Measurements from ENCODE around the gene SDCCAG8. TPM values are rescaled to one million over a fixed set of nuclear protein-coding genes. Genes with fewer than 3 reads are reported as not detected.

Gene SDCCAG8
- polyA plus RNA-seq, 3 donors, result 33.2 to 34.4 (median 33.4) TPM

DNA sequence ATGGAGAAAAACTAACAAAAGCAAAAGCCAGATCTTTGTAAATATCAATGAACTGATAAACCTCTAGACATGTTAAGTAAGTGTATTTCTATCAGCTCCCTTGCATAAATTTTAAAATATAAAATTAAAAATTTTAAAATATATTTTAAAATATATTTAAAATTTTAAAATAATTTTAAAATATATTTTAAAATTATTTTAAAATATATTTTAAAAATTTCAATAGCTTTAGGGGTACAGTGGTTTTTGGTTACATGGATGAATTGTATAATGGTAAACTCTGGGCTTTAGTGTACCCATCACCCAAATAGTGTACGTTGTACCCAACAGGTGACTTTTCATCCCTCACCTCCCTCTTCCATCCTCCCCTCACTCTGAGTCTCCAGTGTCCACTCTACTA, 279.2 kb downstream of the SDCCAG8 start:
- Mint-ChIP-seq H3K27me3 (ENCODE audit: low read depth in 3 of 3) (no peaks in the 10 kb centered on the region), H3K27ac (no peak overlapping the region), H3K9me3 (peaks cover 0 to 4% (median 2%) of the 10 kb centered on the region in 7 donors), H3K4me1 (no peaks in the 10 kb centered on the region), H3K4me3 (no peak overlapping the region), H3K36me3 (peaks cover 12% of the 10 kb centered on the region in 2 donors)
- H3K27me3 ChIP-seq (ENCODE audit: control insufficient read depth in 2 of 2, insufficient read depth in 2 of 2, low read length in 2 of 2), result no peaks in the 10 kb centered on the region
- H3K4me1 ChIP-seq (ENCODE audit: control insufficient read depth in 1 of 2, insufficient read depth in 2 of 2, low read length in 2 of 2), result no peaks in the 10 kb centered on the region
- H3K9ac ChIP-seq (ENCODE audit: insufficient read depth, low read length, poor library complexity, severe bottlenecking), result no peak overlapping the region
- no peak overlapping the region for H3K4me2 ChIP-seq (replicated peaks; ENCODE audit: extremely low read depth, low read length, poor library complexity, severe bottlenecking)
- intact Hi-C loops (cut with micrococcal nuclease), result no loop called here
- H2AFZ ChIP-seq (ENCODE audit: insufficient read depth, low read depth, low read length, poor library complexity, severe bottlenecking), result no peak overlapping the region
- no CpG with 5 or more reads among the region's 1 CpG for WGBS (ENCODE audit: insufficient coverage)
- H3K4me3 ChIP-seq (replicated peaks in 1 of 3; ENCODE audit: low read depth in 2 of 3, low read length in 3 of 3), result no peak overlapping the region
- no peak for DNase-seq
- H3K9me3 ChIP-seq (replicated peaks in 1 of 2; ENCODE audit: control insufficient read depth in 1 of 2, insufficient read depth in 1 of 2, low read length in 2 of 2), result no peaks in the 10 kb centered on the region
- no peaks in the 10 kb centered on the region for H4K20me1 ChIP-seq (ENCODE audit: insufficient read depth, low read length)
- no peak for TF ChIP-seq CTCF (IDR thresholded peaks at IDR 0.05)
- H3K79me2 ChIP-seq (ENCODE audit: insufficient read depth, low read length), result no peaks in the 10 kb centered on the region
- no peaks in the 10 kb centered on the region for H3K36me3 ChIP-seq (replicated peaks in 1 of 2; ENCODE audit: control insufficient read depth in 1 of 2, insufficient read depth in 2 of 2, low read length in 2 of 2)
- H3K27ac ChIP-seq (ENCODE audit: low read depth in 1 of 2, low read length in 2 of 2), result no peak overlapping the region

GRCh38 chr1:243539636-243540035, 283.8 kb downstream of the SDCCAG8 start:
- Histone ChIP-seq H3K36me3 (replicated peaks in 1 of 2; ENCODE audit: control insufficient read depth in 1 of 2, insufficient read depth in 2 of 2, low read length in 2 of 2) (no peaks in the 10 kb centered on the region), H3K9ac (ENCODE audit: insufficient read depth, low read length, poor library complexity, severe bottlenecking) (no peak overlapping the region), H3K79me2 (ENCODE audit: insufficient read depth, low read length) (no peaks in the 10 kb centered on the region), H3K4me1 (ENCODE audit: control insufficient read depth in 1 of 2, insufficient read depth in 2 of 2, low read length in 2 of 2) (no peaks in the 10 kb centered on the region), H2AFZ (ENCODE audit: insufficient read depth, low read depth, low read length, poor library complexity, severe bottlenecking) (no peak overlapping the region), H3K9me3 (replicated peaks in 1 of 2; ENCODE audit: control insufficient read depth in 1 of 2, insufficient read depth in 1 of 2, low read length in 2 of 2) (no peaks in the 10 kb centered on the region), H3K4me3 (replicated peaks in 1 of 3; ENCODE audit: low read depth in 2 of 3, low read length in 3 of 3) (no peak overlapping the region), H3K27me3 (ENCODE audit: control insufficient read depth in 2 of 2, insufficient read depth in 2 of 2, low read length in 2 of 2) (no peaks in the 10 kb centered on the region), H4K20me1 (ENCODE audit: insufficient read depth, low read length) (no peaks in the 10 kb centered on the region), H3K27ac (ENCODE audit: low read depth in 1 of 2, low read length in 2 of 2) (no peak overlapping the region), H3K4me2 (replicated peaks; ENCODE audit: extremely low read depth, low read length, poor library complexity, severe bottlenecking) (no peak overlapping the region)
- H3K36me3 Mint-ChIP-seq, result peaks cover 17 to 22% of the 10 kb centered on the region in 2 donors
- H3K27me3 Mint-ChIP-seq (ENCODE audit: low read depth in 3 of 3), result no peaks in the 10 kb centered on the region
- no peak for DNase-seq
- intact Hi-C loops (cut with micrococcal nuclease), result no loop called here
- H3K4me3 Mint-ChIP-seq, result no peak overlapping the region
- no peaks in the 10 kb centered on the region for H3K4me1 Mint-ChIP-seq
- TF ChIP-seq CTCF (IDR thresholded peaks at IDR 0.05), result no peak
- H3K9me3 Mint-ChIP-seq, result peaks cover 0 to 2% (median 0%) of the 10 kb centered on the region in 7 donors
- H3K27ac Mint-ChIP-seq, result no peak overlapping the region

All from CD14-positive monocyte (primary cell).